ENCODE data around the gene RTP1.

RTP1 gene

DNA sequence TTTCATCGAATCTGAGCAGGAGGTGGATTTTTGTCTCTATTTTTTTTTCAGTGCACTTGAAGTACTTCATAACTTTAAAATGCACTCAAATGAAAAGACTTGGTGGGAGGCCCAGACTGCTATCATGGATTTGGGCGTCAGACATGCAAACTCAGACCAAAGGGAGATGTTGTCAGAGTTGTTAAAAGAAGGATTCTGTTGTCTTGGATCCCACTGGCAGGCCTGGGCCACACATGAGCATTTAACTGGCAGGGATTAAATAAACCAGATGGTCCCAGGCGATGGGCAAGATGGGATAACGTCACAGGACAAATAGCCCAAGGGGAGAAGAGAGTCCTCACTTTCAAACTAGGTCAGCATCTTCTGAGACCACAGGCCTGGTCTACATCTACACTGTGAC, 15.4 kb downstream of the RTP1 start:
- H3K9me2 ChIP-seq (replicated peaks; ENCODE audit: low read depth, low read length) = no peaks in the 10 kb centered on the region
- H3K9me3 ChIP-seq (ENCODE audit: insufficient read depth, low read depth, low read length) = no peaks in the 10 kb centered on the region
- H3K27me3 ChIP-seq (ENCODE audit: insufficient read depth, low read length, poor library complexity, severe bottlenecking) = no peaks in the 10 kb centered on the region
- H3K4me1 ChIP-seq (ENCODE audit: insufficient read depth, low read length, poor library complexity, severe bottlenecking) = no peaks in the 10 kb centered on the region
- no peak overlapping the region for H2AFZ ChIP-seq (ENCODE audit: low read length)
- H3K4me3 ChIP-seq (ENCODE audit: low read length, poor library complexity, severe bottlenecking) = no peak overlapping the region
- no peak overlapping the region for H3K9ac ChIP-seq (ENCODE audit: low read depth, low read length, poor library complexity, severe bottlenecking)
- TF ChIP-seq, protein P1, sequence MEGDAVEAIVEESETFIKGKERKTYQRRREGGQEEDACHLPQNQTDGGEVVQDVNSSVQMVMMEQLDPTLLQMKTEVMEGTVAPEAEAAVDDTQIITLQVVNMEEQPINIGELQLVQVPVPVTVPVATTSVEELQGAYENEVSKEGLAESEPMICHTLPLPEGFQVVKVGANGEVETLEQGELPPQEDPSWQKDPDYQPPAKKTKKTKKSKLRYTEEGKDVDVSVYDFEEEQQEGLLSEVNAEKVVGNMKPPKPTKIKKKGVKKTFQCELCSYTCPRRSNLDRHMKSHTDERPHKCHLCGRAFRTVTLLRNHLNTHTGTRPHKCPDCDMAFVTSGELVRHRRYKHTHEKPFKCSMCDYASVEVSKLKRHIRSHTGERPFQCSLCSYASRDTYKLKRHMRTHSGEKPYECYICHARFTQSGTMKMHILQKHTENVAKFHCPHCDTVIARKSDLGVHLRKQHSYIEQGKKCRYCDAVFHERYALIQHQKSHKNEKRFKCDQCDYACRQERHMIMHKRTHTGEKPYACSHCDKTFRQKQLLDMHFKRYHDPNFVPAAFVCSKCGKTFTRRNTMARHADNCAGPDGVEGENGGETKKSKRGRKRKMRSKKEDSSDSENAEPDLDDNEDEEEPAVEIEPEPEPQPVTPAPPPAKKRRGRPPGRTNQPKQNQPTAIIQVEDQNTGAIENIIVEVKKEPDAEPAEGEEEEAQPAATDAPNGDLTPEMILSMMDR (conservative IDR thresholded peaks at IDR 0.05; ENCODE audit: low read length) = no peak
- no peak for TF ChIP-seq EZH2phosphoT487 (IDR thresholded peaks at IDR 0.05; ENCODE audit: borderline replicate concordance)
- H3K36me3 ChIP-seq (ENCODE audit: insufficient read depth, low read length) = no peaks in the 10 kb centered on the region
- no peaks in the 10 kb centered on the region for H3K79me2 ChIP-seq (ENCODE audit: insufficient read depth, low read length)
- H4K20me1 ChIP-seq (ENCODE audit: insufficient read depth, low read length, poor library complexity, severe bottlenecking) = no peaks in the 10 kb centered on the region
- no peak overlapping the region for H3K4me2 ChIP-seq (ENCODE audit: low read depth, low read length, poor library complexity, severe bottlenecking)
- H3F3A ChIP-seq (ENCODE audit: low read depth) = no peaks in the 10 kb centered on the region

DNA sequence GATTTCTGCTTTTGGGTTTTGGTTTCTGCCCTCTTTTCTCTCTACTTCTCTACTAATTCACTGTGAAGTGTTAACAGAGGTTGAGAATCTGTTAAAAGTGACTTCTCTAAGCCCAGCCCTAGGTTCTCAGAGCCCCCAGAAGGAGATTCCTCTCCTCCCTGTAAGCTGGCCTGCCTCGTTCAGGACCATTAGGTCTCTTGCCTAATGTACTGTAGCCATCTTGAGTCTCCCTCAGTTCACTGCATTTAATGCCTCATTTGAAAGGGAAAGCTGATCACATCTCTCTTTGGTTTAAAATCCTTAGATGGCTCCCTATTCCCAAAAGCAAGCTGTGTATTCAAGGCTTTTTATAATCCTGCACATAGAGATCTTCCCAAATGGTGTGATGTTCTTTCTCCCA, 16.3 kb downstream of the RTP1 start:
- Histone ChIP-seq H3K9ac (ENCODE audit: low read depth, low read length, poor library complexity, severe bottlenecking) (no peak overlapping the region), H3K4me1 (ENCODE audit: insufficient read depth, low read length, poor library complexity, severe bottlenecking) (no peaks in the 10 kb centered on the region), H3K36me3 (ENCODE audit: insufficient read depth, low read length) (no peaks in the 10 kb centered on the region), H3F3A (ENCODE audit: low read depth) (no peaks in the 10 kb centered on the region), H4K20me1 (ENCODE audit: insufficient read depth, low read length, poor library complexity, severe bottlenecking) (no peaks in the 10 kb centered on the region), H3K4me2 (ENCODE audit: low read depth, low read length, poor library complexity, severe bottlenecking) (no peak overlapping the region), H3K4me3 (ENCODE audit: low read length, poor library complexity, severe bottlenecking) (no peak overlapping the region), H2AFZ (ENCODE audit: low read length) (no peak overlapping the region), H3K27me3 (ENCODE audit: insufficient read depth, low read length, poor library complexity, severe bottlenecking) (no peaks in the 10 kb centered on the region), H3K9me2 (replicated peaks; ENCODE audit: low read depth, low read length) (no peaks in the 10 kb centered on the region), H3K9me3 (ENCODE audit: insufficient read depth, low read depth, low read length) (no peaks in the 10 kb centered on the region), H3K79me2 (ENCODE audit: insufficient read depth, low read length) (no peaks in the 10 kb centered on the region)
- TF ChIP-seq, protein P1 (conservative IDR thresholded peaks at IDR 0.05; ENCODE audit: low read length) = no peak
- TF ChIP-seq EZH2phosphoT487 (IDR thresholded peaks at IDR 0.05; ENCODE audit: borderline replicate concordance) = no peak

DNA sequence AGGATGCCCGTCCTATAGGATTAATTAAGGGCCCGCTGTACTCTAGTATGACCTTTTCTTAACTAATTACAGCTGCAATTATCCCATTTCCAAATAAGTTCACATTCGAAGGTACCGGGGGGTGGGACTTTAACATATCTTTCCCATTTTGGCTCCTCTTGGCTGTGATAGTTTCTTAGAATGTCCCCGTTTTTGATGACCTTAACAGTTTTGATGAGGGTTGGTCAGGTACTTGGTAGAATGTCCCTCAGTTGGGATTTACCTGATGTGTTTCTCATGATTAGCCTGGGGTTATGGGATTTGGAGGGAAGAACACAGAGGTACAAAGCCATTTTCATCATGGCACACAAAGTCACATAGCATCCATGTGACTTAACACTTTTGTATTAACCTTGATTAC, 18.2 kb downstream of the RTP1 start:
- Histone ChIP-seq H3F3A (ENCODE audit: low read depth) (no peaks in the 10 kb centered on the region), H3K4me3 (ENCODE audit: low read length, poor library complexity, severe bottlenecking) (no peak overlapping the region), H4K20me1 (ENCODE audit: insufficient read depth, low read length, poor library complexity, severe bottlenecking) (no peaks in the 10 kb centered on the region), H3K27me3 (ENCODE audit: insufficient read depth, low read length, poor library complexity, severe bottlenecking) (no peaks in the 10 kb centered on the region), H2AFZ (ENCODE audit: low read length) (no peak overlapping the region), H3K9me3 (ENCODE audit: insufficient read depth, low read depth, low read length) (no peaks in the 10 kb centered on the region), H3K4me1 (ENCODE audit: insufficient read depth, low read length, poor library complexity, severe bottlenecking) (no peaks in the 10 kb centered on the region), H3K9me2 (replicated peaks; ENCODE audit: low read depth, low read length) (no peaks in the 10 kb centered on the region), H3K9ac (ENCODE audit: low read depth, low read length, poor library complexity, severe bottlenecking) (no peak overlapping the region), H3K36me3 (ENCODE audit: insufficient read depth, low read length) (no peaks in the 10 kb centered on the region), H3K4me2 (ENCODE audit: low read depth, low read length, poor library complexity, severe bottlenecking) (no peak overlapping the region), H3K79me2 (ENCODE audit: insufficient read depth, low read length) (no peaks in the 10 kb centered on the region)
- no peak for TF ChIP-seq EZH2phosphoT487 (IDR thresholded peaks at IDR 0.05; ENCODE audit: borderline replicate concordance)
- TF ChIP-seq, protein P1 (conservative IDR thresholded peaks at IDR 0.05; ENCODE audit: low read length) = no peak
